HG02938 (cell line): ENCODE measurements around the gene UBR4.
A peak's percentile ranks its signal among the peaks of the same experiment; 100 is the strongest.
"Not testable (repeated sequence)": the region's sequence is repeated elsewhere in the genome, so short reads cannot be mapped to it uniquely, and the experiment has no call there.

Experiments used
- ATAC-seq: cut with Tn5 transposase; IDR thresholded peaks from one replicate; pipeline ENCODE4 v1.9.1; 2021; ENCODE audit warnings: mild to moderate bottlenecking, moderate library complexity; ENCODE audit not compliant: unreplicated experiment

The UBR4 gene

GRCh38 chr1:19191811-19192210, 18.3 kb downstream of the UBR4 start:
- no peak for ATAC-seq

- no peak for ATAC-seq
These were observed 19.6 kb downstream of the UBR4 start for GRCh38 chr1:19190468-19190867.

- ATAC-seq, result no peak
These were observed 20.8 kb downstream of the UBR4 start for GRCh38 chr1:19189270-19189669.

GRCh38 chr1:19187852-19188251, 22.2 kb downstream of the UBR4 start:
- ATAC-seq, result no peak

- no peak for ATAC-seq
These were observed 24.1 kb downstream of the UBR4 start for GRCh38 chr1:19186001-19186400.

GRCh38 chr1:19182223-19182622, 27.8 kb downstream of the UBR4 start:
- ATAC-seq, result no peak

GRCh38 chr1:19180265-19180657, 29.8 kb downstream of the UBR4 start:
- not testable (repeated sequence) for ATAC-seq

GRCh38 chr1:19179597-19180264, 30.3 kb downstream of the UBR4 start:
- no peak for ATAC-seq

GRCh38 chr1:19178734-19179398, 31.2 kb downstream of the UBR4 start:
- ATAC-seq, result no peak

GRCh38 chr1:19177811-19178210, 32.3 kb downstream of the UBR4 start:
- no peak for ATAC-seq

- ATAC-seq, result peak; percentile 52
These were observed 40.4 kb downstream of the UBR4 start for GRCh38 chr1:19169642-19170041.

GRCh38 chr1:19167140-19167539, 42.9 kb downstream of the UBR4 start:
- ATAC-seq, result no peak

GRCh38 chr1:19166066-19166465, 44.0 kb downstream of the UBR4 start:
- no peak for ATAC-seq

- ATAC-seq, result no peak
These were observed 44.6 kb downstream of the UBR4 start for GRCh38 chr1:19165501-19165900.

- no peak for ATAC-seq
These were observed 45.6 kb downstream of the UBR4 start for GRCh38 chr1:19164274-19165015.

- ATAC-seq, result no peak
These were observed 46.8 kb downstream of the UBR4 start for GRCh38 chr1:19163261-19163660.

- ATAC-seq, result no peak
These were observed 49.2 kb downstream of the UBR4 start for GRCh38 chr1:19160831-19161230.

GRCh38 chr1:19157653-19158052, 52.4 kb downstream of the UBR4 start:
- ATAC-seq, result no peak

GRCh38 chr1:19156676-19157075, 53.4 kb downstream of the UBR4 start:
- no peak for ATAC-seq

GRCh38 chr1:19154876-19155275, 55.2 kb downstream of the UBR4 start:
- ATAC-seq, result no peak

- ATAC-seq, result no peak
These were observed 56.9 kb downstream of the UBR4 start for GRCh38 chr1:19153169-19153568.

- no peak for ATAC-seq
These were observed 58.5 kb downstream of the UBR4 start for GRCh38 chr1:19151537-19151936.
